ENCODE measurements around the gene SLCO1B3.
A peak's percentile ranks its signal among the peaks of the same experiment; 100 is the strongest.

GRCh38 chr12:20946732-20947131, 136.2 kb downstream of the SLCO1B3 start:
- TF ChIP-seq, protein P1, sequence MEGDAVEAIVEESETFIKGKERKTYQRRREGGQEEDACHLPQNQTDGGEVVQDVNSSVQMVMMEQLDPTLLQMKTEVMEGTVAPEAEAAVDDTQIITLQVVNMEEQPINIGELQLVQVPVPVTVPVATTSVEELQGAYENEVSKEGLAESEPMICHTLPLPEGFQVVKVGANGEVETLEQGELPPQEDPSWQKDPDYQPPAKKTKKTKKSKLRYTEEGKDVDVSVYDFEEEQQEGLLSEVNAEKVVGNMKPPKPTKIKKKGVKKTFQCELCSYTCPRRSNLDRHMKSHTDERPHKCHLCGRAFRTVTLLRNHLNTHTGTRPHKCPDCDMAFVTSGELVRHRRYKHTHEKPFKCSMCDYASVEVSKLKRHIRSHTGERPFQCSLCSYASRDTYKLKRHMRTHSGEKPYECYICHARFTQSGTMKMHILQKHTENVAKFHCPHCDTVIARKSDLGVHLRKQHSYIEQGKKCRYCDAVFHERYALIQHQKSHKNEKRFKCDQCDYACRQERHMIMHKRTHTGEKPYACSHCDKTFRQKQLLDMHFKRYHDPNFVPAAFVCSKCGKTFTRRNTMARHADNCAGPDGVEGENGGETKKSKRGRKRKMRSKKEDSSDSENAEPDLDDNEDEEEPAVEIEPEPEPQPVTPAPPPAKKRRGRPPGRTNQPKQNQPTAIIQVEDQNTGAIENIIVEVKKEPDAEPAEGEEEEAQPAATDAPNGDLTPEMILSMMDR (conservative IDR thresholded peaks at IDR 0.05), result peak; percentile 84
- no peak for TF ChIP-seq ZFX (IDR thresholded peaks at IDR 0.05)
